Measurements from ENCODE around the gene MYLK4.

MYLK4 gene

GRCh38 chr6:2732503-2733089 lies 18.1 kb downstream of the MYLK4 start:
- no peak for DNase-seq

GRCh38 chr6:2731281-2731909 lies 19.3 kb downstream of the MYLK4 start:
- no peak for DNase-seq

- no peak for DNase-seq
Measured at GRCh38 chr6:2730353-2731107, 20.2 kb downstream of the MYLK4 start.

GRCh38 chr6:2729921-2730320 lies 20.8 kb downstream of the MYLK4 start:
- DNase-seq, result no peak

GRCh38 chr6:2725999-2726567 lies 24.6 kb downstream of the MYLK4 start:
- peak in 1 of 2 donors; percentile 94 for DNase-seq

- DNase-seq, result no peak
Measured at GRCh38 chr6:2725364-2725988, 25.2 kb downstream of the MYLK4 start.

- DNase-seq, result no peak
Measured at GRCh38 chr6:2721219-2721618, 29.5 kb downstream of the MYLK4 start.

GRCh38 chr6:2719093-2719455 lies 31.6 kb downstream of the MYLK4 start:
- peak in 1 of 2 donors; percentile 71 for DNase-seq

- peak in 1 of 2 donors; percentile 82 for DNase-seq
Measured at GRCh38 chr6:2718334-2719092, 32.2 kb downstream of the MYLK4 start.

GRCh38 chr6:2716936-2717700 lies 33.6 kb downstream of the MYLK4 start:
- DNase-seq, result no peak

- no peak for DNase-seq
Measured at GRCh38 chr6:2715737-2716136, 35.0 kb downstream of the MYLK4 start.

- no peak for DNase-seq
Measured at GRCh38 chr6:2714111-2714895, 36.4 kb downstream of the MYLK4 start.

- no peak for DNase-seq
Measured at GRCh38 chr6:2713473-2714110, 37.1 kb downstream of the MYLK4 start.

- no peak for DNase-seq
Measured at GRCh38 chr6:2712102-2712501, 38.6 kb downstream of the MYLK4 start.

GRCh38 chr6:2710412-2710811 lies 40.3 kb downstream of the MYLK4 start:
- no peak for DNase-seq

- no peak for DNase-seq
Measured at GRCh38 chr6:2708456-2708855, 42.3 kb downstream of the MYLK4 start.

- DNase-seq, result peak in 1 of 2 donors; percentile 51
Measured at GRCh38 chr6:2706558-2706957, 44.2 kb downstream of the MYLK4 start.

- no peak for DNase-seq
Measured at GRCh38 chr6:2705256-2705655, 45.5 kb downstream of the MYLK4 start.

GRCh38 chr6:2697291-2697690 lies 53.4 kb downstream of the MYLK4 start:
- no peak for DNase-seq

- DNase-seq, result peak in 1 of 2 donors; percentile 15
Measured at GRCh38 chr6:2695454-2696095, 55.1 kb downstream of the MYLK4 start.
